ENCODE measurements around the gene RRP8. TPM values are rescaled to one million over a fixed set of nuclear protein-coding genes. Genes with fewer than 3 reads are reported as not detected.

Gene RRP8
- total RNA-seq, 1 experiment from 2014 or later: 16.0 TPM

DNA sequence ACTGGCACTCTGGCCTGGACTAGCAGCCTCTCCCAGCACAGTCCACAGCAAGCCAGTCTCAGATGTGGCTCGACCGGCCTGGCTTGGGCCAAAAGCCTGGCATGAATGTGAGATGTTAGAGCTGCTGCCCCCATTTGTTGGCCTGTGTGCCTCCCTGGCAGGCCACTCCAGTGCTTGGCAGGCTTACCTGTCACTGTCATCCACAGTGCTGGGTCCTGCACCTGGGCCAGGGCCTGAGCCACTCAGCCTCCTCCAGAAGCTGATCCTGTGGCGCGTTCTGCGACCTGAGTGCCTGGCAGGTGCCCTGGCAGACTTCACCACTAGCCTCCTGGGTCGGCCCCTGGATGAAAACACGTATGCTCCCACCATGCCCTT lies 36.1 kb downstream of the RRP8 start:
- Mint-ChIP-seq H3K27ac (no peak overlapping the region), H3K9me3 (no peaks in the 10 kb centered on the region; a peak in 2 of 5 replicates), H3K36me3 (ENCODE audit: insufficient read depth in 1 of 3, low read depth in 3 of 3) (no peaks in the 10 kb centered on the region; a peak in 2 of 7 replicates), H3K4me3 (no peak overlapping the region), H3K27me3 (ENCODE audit: low read depth) (no peaks in the 10 kb centered on the region), H3K4me1 (peaks cover 29 to 33% of the 10 kb centered on the region in 2 experiments)
- Histone ChIP-seq H2AK5ac (ENCODE audit: insufficient read length, low read length) (no peak overlapping the region), H2BK120ac (ENCODE audit: low read depth, low read length, poor library complexity, severe bottlenecking) (no peak overlapping the region), H2BK12ac (ENCODE audit: insufficient read length, low read depth, low read length) (no peak overlapping the region), H2BK15ac (ENCODE audit: low read depth, low read length) (no peak overlapping the region), H3K4me2 (ENCODE audit: insufficient read depth, insufficient read length, low read length) (no peak overlapping the region), H3K56ac (ENCODE audit: insufficient read length, low read depth, low read length) (no peak overlapping the region), H4K20me1 (ENCODE audit: control insufficient read depth, insufficient read depth, insufficient read length) (no peaks in the 10 kb centered on the region), H3K9me3 (ENCODE audit: control insufficient read depth, low read depth, low read length) (no peaks in the 10 kb centered on the region), H3K79me1 (ENCODE audit: insufficient read depth, low read depth, low read length, poor library complexity, severe bottlenecking) (no peaks in the 10 kb centered on the region), H3K14ac (ENCODE audit: insufficient read depth, low read length) (no peak overlapping the region; the same call in 1 of the 2 replicates), H3K4me1 (ENCODE audit: insufficient read depth, low read length) (peaks cover 6% of the 10 kb centered on the region; the same call in 1 of the 2 replicates), H2BK20ac (ENCODE audit: low read depth, low read length, poor library complexity, severe bottlenecking) (no peak overlapping the region), H3K27me3 (ENCODE audit: insufficient read depth, low read length) (no peaks in the 10 kb centered on the region), H4K8ac (replicated peaks; ENCODE audit: insufficient read length, low read depth, low read length) (no peak overlapping the region), H3K79me2 (ENCODE audit: insufficient read depth, low read length) (no peaks in the 10 kb centered on the region), H3K18ac (ENCODE audit: insufficient read length, low read depth, low read length) (no peak overlapping the region), H4K5ac (ENCODE audit: insufficient read length, low read depth, low read length) (no peak overlapping the region), H3K23ac (ENCODE audit: insufficient read length, low read depth, low read length) (no peak overlapping the region), H3K9ac (ENCODE audit: extremely low read depth, insufficient read length, low read length) (no peak overlapping the region), H3K23me2 (ENCODE audit: insufficient read length, low read depth, low read length, poor library complexity, severe bottlenecking) (no peaks in the 10 kb centered on the region), H3K4ac (ENCODE audit: low read depth, low read length) (no peak overlapping the region), H3T11ph (ENCODE audit: low read length) (no peak overlapping the region), H4K91ac (ENCODE audit: insufficient read length, low read depth, low read length) (no peak overlapping the region), H2AFZ (ENCODE audit: low read length) (no peak overlapping the region), H3K27ac (ENCODE audit: insufficient read length, low read depth, low read length) (no peak overlapping the region), H2BK5ac (ENCODE audit: insufficient read length, low read length) (no peak overlapping the region)
- no peak for DNase-seq
- WGBS (ENCODE audit: extremely low coverage, insufficient read length, low lambda C conversion rate): no CpG with 5 or more reads among the region's 7 CpGs
- no peak for TF ChIP-seq CTCF (conservative IDR thresholded peaks at IDR 0.05)
